H9 (cell line): ENCODE data around the gene PCNX2. TPM values are rescaled to one million over a fixed set of nuclear protein-coding genes. Genes with fewer than 3 reads are reported as not detected.

ENCODE experiments used
- DNase-seq: peaks from one replicate; pipeline ENCODE4 v3.0.0-alpha.2; 2017
- H2AFZ ChIP-seq: one replicate; pipeline ENCODE4 v1.6.1; 2013; ENCODE audit warnings: mild to moderate bottlenecking, low read length, control low read depth, moderate library complexity
- H2AK5ac ChIP-seq: 2 replicates; pipeline ENCODE4 v1.6.1; 2013; ENCODE audit warnings: low read length, control low read depth, mixed read lengths; ENCODE audit not compliant: insufficient read length
- H2BK120ac ChIP-seq: one replicate; pipeline ENCODE4 v1.6.1; 2013; ENCODE audit warnings: low read depth, mild to moderate bottlenecking, low read length, control low read depth, inconsistent platforms; ENCODE audit not compliant: poor library complexity, severe bottlenecking
- H2BK12ac ChIP-seq: 2 replicates; pipeline ENCODE4 v1.6.1; 2013; ENCODE audit warnings: low read length, control low read depth, mixed read lengths, low read depth; ENCODE audit not compliant: insufficient read length
- H2BK15ac ChIP-seq: 2 replicates; pipeline ENCODE4 v1.6.1; 2013; ENCODE audit warnings: low read depth, low read length, control low read depth
- H2BK20ac ChIP-seq: one replicate; pipeline ENCODE4 v1.6.1; 2013; ENCODE audit warnings: low read depth, mild to moderate bottlenecking, low read length, control low read depth, inconsistent platforms; ENCODE audit not compliant: poor library complexity, severe bottlenecking
- H2BK5ac ChIP-seq: 2 replicates; pipeline ENCODE4 v1.6.1; 2013; ENCODE audit warnings: low read length, control low read depth, mixed read lengths; ENCODE audit not compliant: insufficient read length
- H3K14ac ChIP-seq: 2 replicates; pipeline ENCODE4 v1.6.1; 2013; ENCODE audit warnings: low read length, control low read depth; ENCODE audit not compliant: insufficient read depth
- H3K18ac ChIP-seq: 2 replicates; pipeline ENCODE4 v1.6.1; 2013; ENCODE audit warnings: low read depth, mild to moderate bottlenecking, mixed read lengths, low read length, control low read depth; ENCODE audit not compliant: insufficient read length
- H3K23ac ChIP-seq: 2 replicates; pipeline ENCODE4 v1.6.1; 2013; ENCODE audit warnings: low read length, control low read depth, mixed read lengths, low read depth; ENCODE audit not compliant: insufficient read length
- H3K23me2 ChIP-seq: 2 replicates; pipeline ENCODE4 v1.6.1; 2013; ENCODE audit warnings: low read depth, mild to moderate bottlenecking, mixed read lengths, low read length, control low read depth; ENCODE audit not compliant: insufficient read length, poor library complexity, severe bottlenecking
- H3K27ac ChIP-seq: 2 replicates; pipeline ENCODE4 v1.5.1; 2013; ENCODE audit warnings: low read length, control low read depth, mixed read lengths, low read depth; ENCODE audit not compliant: insufficient read length
- H3K27me3 ChIP-seq: 2 replicates; pipeline ENCODE4 v1.6.1; 2013; ENCODE audit warnings: low read length, control low read depth, inconsistent platforms; ENCODE audit not compliant: insufficient read depth
- H3K4ac ChIP-seq: 2 replicates; pipeline ENCODE4 v1.6.1; 2013; ENCODE audit warnings: low read depth, mild to moderate bottlenecking, control low read depth, inconsistent platforms, low read length, moderate library complexity
- H3K4me1 ChIP-seq: 2 replicates; pipeline ENCODE4 v1.6.1; 2013; ENCODE audit warnings: low read length, control low read depth, inconsistent platforms; ENCODE audit not compliant: insufficient read depth
- H3K4me2 ChIP-seq: 2 replicates; pipeline ENCODE4 v1.6.1; 2013; ENCODE audit warnings: low read length, control low read depth, mixed read lengths; ENCODE audit not compliant: insufficient read length, insufficient read depth
- H3K56ac ChIP-seq: 2 replicates; pipeline ENCODE4 v1.6.1; 2013; ENCODE audit warnings: low read depth, mild to moderate bottlenecking, mixed read lengths, low read length, control low read depth; ENCODE audit not compliant: insufficient read length
- H3K79me1 ChIP-seq: 2 replicates; pipeline ENCODE4 v1.6.1; 2013; ENCODE audit warnings: low read depth, mild to moderate bottlenecking, moderate library complexity, low read length, control low read depth, inconsistent platforms; ENCODE audit not compliant: insufficient read depth, poor library complexity, severe bottlenecking
- H3K79me2 ChIP-seq: 2 replicates; pipeline ENCODE4 v1.6.1; 2013; ENCODE audit warnings: low read length, control low read depth, inconsistent platforms; ENCODE audit not compliant: insufficient read depth
- H3K9ac ChIP-seq: 2 replicates; pipeline ENCODE4 v1.6.1; 2013; ENCODE audit warnings: low read length, control low read depth, mixed read lengths; ENCODE audit not compliant: insufficient read length; ENCODE audit errors: extremely low read depth
- H3K9me3 ChIP-seq: one replicate; pipeline ENCODE4 v1.6.1; 2013; ENCODE audit warnings: low read depth, low read length, inconsistent platforms; ENCODE audit not compliant: control insufficient read depth
- H3T11ph ChIP-seq: one replicate; pipeline ENCODE4 v1.6.1; 2013; ENCODE audit warnings: mild to moderate bottlenecking, low read length, control low read depth, inconsistent platforms
- H4K20me1 ChIP-seq: one replicate; pipeline ENCODE4 v1.6.1; 2013; ENCODE audit not compliant: control insufficient read depth, insufficient read length, insufficient read depth
- H4K5ac ChIP-seq: 2 replicates; pipeline ENCODE4 v1.6.1; 2013; ENCODE audit warnings: low read depth, mild to moderate bottlenecking, mixed read lengths, low read length, control low read depth; ENCODE audit not compliant: insufficient read length
- H4K8ac ChIP-seq: replicated peaks from 2 replicates; pipeline ENCODE4 v1.6.1; 2013; ENCODE audit warnings: low read length, control low read depth, mixed read lengths, low read depth; ENCODE audit not compliant: insufficient read length
- H4K91ac ChIP-seq: 2 replicates; pipeline ENCODE4 v1.6.1; 2013; ENCODE audit warnings: low read depth, mild to moderate bottlenecking, moderate library complexity, mixed read lengths, low read length, control low read depth; ENCODE audit not compliant: insufficient read length
- H3K27ac Mint-ChIP-seq, 3 experiments: 2 replicates in 2 of 3; 3 replicates in 1 of 3; pipeline ENCODE4 v1.8.0; 2020 to 2021; ENCODE audit warnings: mixed read lengths in 3 of 3, mild to moderate bottlenecking in 1 of 3, moderate library complexity in 1 of 3
- H3K27me3 Mint-ChIP-seq: 2 replicates; pipeline ENCODE4 v1.8.0; 2021; ENCODE audit warnings: low read depth, mild to moderate bottlenecking, moderate library complexity, mixed read lengths
- H3K36me3 Mint-ChIP-seq, 3 experiments: 2 replicates in 2 of 3; 3 replicates in 1 of 3; pipeline ENCODE4 v1.8.0; 2020 to 2021; ENCODE audit warnings: low read depth in 3 of 3, mixed read lengths in 3 of 3; ENCODE audit not compliant: insufficient read depth in 1 of 3
- H3K4me1 Mint-ChIP-seq, 2 experiments: 2 replicates each; pipeline ENCODE4 v1.8.0; 2020; ENCODE audit warnings: mixed read lengths in 2 of 2
- H3K4me3 Mint-ChIP-seq, 2 experiments: 2 replicates in 1 of 2; 3 replicates in 1 of 2; pipeline ENCODE4 v1.8.0; 2020 to 2021; ENCODE audit warnings: mild to moderate bottlenecking in 2 of 2, mixed read lengths in 2 of 2, moderate library complexity in 1 of 2
- H3K9me3 Mint-ChIP-seq, 2 experiments: 2 replicates in 1 of 2; 3 replicates in 1 of 2; pipeline ENCODE4 v1.8.0; 2020; ENCODE audit warnings: mild to moderate bottlenecking in 2 of 2, mixed read lengths in 2 of 2, moderate library complexity in 1 of 2
- CTCF ChIP-seq: fragments of 200-600 bp; sonication (generic); conservative IDR thresholded peaks from 3 replicates; pipeline ENCODE4 v1.8.0; 2021; ENCODE audit warnings: antibody characterized with exemption, mild to moderate bottlenecking
- WGBS: extraction: QIAGEN DNeasy Blood & Tissue Kit; methylation state at CpG from one replicate; pipeline ENCODE4 v1.1.7; 2013; ENCODE audit warnings: missing lambda C conversion rate, low lambda C conversion rate, mixed read lengths; ENCODE audit not compliant: insufficient read length; ENCODE audit errors: extremely low coverage; 5-methylcytosine and 5-hydroxymethylcytosine counted together
- total RNA-seq: library from RNA; stranded (reverse); gene quantifications from 2 replicates; pipeline ENCODE4 v1.2.1, GENCODE V29; 2021

PCNX2 gene
- total RNA-seq, 1 experiment from 2014 or later, result 45.1 TPM

DNA sequence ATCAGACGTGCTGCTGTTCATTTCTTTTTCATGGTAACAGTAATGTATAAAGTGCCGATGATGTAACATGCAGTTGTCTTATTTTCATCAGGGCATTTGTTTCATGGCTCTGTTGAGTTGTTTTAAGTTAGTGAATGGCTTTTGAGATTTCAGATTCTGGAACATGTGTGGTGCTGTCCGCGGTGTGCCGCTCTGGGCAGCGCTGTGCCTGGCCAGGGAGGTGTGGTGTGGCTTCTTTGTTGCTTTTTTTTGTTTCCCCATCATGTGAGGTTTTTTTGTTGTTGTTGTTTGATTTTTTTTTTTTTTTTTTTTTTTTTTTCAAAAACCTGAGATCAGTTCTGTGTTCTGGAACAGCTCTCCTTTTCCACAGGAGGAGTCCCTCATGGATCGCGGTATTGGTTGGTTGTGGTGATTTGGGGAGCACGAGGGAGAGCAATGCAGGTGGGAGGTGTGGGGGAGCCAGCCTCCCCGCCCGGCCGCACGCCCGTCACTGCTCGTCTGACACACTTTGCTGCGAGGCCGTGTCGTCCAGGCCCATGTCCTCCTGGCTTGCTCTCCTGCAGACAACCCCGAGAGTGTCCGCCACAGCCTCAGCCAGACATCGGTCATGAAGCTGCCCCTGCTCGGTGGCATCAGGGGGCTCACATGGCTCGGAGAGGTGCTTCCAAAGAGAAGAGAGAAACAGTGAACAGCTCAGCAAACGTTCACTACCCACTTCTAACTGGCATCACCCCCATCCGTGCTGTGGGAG, 311.5 kb downstream of the PCNX2 start:
- Mint-ChIP-seq H3K4me1 (peaks cover 8 to 10% of the 10 kb centered on the region in 2 experiments), H3K4me3 (no peak overlapping the region), H3K9me3 (no peaks in the 10 kb centered on the region), H3K27me3 (peaks cover 2% of the 10 kb centered on the region; the same call in 1 of the 2 replicates), H3K36me3 (peaks cover 3 to 8% (median 6%) of the 10 kb centered on the region in 3 experiments; a peak in 6 of 7 replicates), H3K27ac (peak overlapping the region; percentile 66 to 91 (median 68); a peak in 3 of 7 replicates)
- H3K56ac ChIP-seq, result no peak overlapping the region
- no peak overlapping the region for H4K8ac ChIP-seq
- H3K27ac ChIP-seq, result no peak overlapping the region
- H4K5ac ChIP-seq, result no peak overlapping the region
- H3K23me2 ChIP-seq, result no peaks in the 10 kb centered on the region
- H2AFZ ChIP-seq, result no peak overlapping the region
- no peak for DNase-seq
- TF ChIP-seq CTCF, result no peak
- H4K91ac ChIP-seq, result no peak overlapping the region
- H3K14ac ChIP-seq, result no peak overlapping the region
- no peaks in the 10 kb centered on the region for H3K79me2 ChIP-seq
- no peak overlapping the region for H3K18ac ChIP-seq
- H3K4me1 ChIP-seq, result no peaks in the 10 kb centered on the region
- H2BK120ac ChIP-seq, result no peak overlapping the region
- H3K9me3 ChIP-seq, result no peaks in the 10 kb centered on the region
- no peak overlapping the region for H2BK20ac ChIP-seq
- no peak overlapping the region for H2BK15ac ChIP-seq
- H3K79me1 ChIP-seq, result no peaks in the 10 kb centered on the region
- no CpG with 5 or more reads among the region's 25 CpGs for WGBS
- no peaks in the 10 kb centered on the region for H3K27me3 ChIP-seq
- no peak overlapping the region for H3K23ac ChIP-seq
- H2AK5ac ChIP-seq, result no peak overlapping the region
- H3K4me2 ChIP-seq, result no peak overlapping the region
- no peak overlapping the region for H3K9ac ChIP-seq
- H2BK5ac ChIP-seq, result no peak overlapping the region
- no peak overlapping the region for H3T11ph ChIP-seq
- H4K20me1 ChIP-seq, result no peaks in the 10 kb centered on the region
- no peak overlapping the region for H2BK12ac ChIP-seq
- H3K4ac ChIP-seq, result no peak overlapping the region
